ENCODE data around the gene ADISSP. TPM values are rescaled to one million over a fixed set of nuclear protein-coding genes. Genes with fewer than 3 reads are reported as not detected.

The ADISSP gene
- total and polyA plus RNA-seq, 9 donors, result 17.0 to 26.7 (median 25.0) TPM

DNA sequence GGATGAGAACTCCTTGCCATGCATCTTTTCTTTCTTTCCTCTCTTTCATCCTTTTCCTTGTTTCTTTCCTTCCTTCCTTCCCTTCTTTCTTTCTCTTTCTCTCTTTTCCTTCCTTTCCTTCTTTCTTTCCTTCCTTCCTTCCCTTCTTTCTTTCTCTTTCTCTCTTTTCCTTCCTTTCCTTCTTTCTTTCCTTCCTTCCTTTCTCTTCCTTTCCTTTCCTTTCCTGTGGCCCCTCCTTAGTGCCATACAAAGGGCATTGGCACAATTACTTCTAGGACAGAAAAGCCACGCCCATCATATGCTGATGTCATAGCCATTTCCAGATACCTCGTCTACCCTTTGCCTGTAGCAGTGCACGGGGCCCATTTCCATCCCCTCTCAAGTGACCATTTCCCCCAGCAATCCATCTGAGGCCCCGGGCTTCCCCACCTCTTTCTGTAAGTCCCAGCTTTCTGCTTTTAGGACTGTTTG lies 21.2 kb upstream of the ADISSP start:
- Histone ChIP-seq H3K27me3 (ENCODE audit: control insufficient read depth, insufficient read depth, low read length) (no peaks in the 10 kb centered on the region), H3K9me3 (replicated peaks; ENCODE audit: control insufficient read depth, low read depth, low read length) (no peaks in the 10 kb centered on the region), H3K27ac (ENCODE audit: low read length) (no peak overlapping the region), H3K4me3 (ENCODE audit: low read length) (no peak overlapping the region), H3K36me3 (ENCODE audit: control insufficient read depth, insufficient read depth, low read length) (peaks cover 12% of the 10 kb centered on the region), H3K4me1 (ENCODE audit: control insufficient read depth, insufficient read depth, low read length) (peaks cover 23% of the 10 kb centered on the region)
- peak; percentile 9 for DNase-seq
- WGBS (ENCODE audit: insufficient coverage), result 42% methylated on average over 4 of the region's 4 CpGs

- 58% methylated on average over 2 of the region's 5 CpGs for WGBS (ENCODE audit: insufficient coverage)
- peak; percentile 17 for DNase-seq
- no peak overlapping the region for H3K27ac ChIP-seq (ENCODE audit: low read length)
- H3K9me3 ChIP-seq (replicated peaks; ENCODE audit: control insufficient read depth, low read depth, low read length), result no peaks in the 10 kb centered on the region
- peaks cover 16% of the 10 kb centered on the region for H3K36me3 ChIP-seq (ENCODE audit: control insufficient read depth, insufficient read depth, low read length)
- H3K4me1 ChIP-seq (ENCODE audit: control insufficient read depth, insufficient read depth, low read length), result peaks cover 30% of the 10 kb centered on the region
- peak overlapping the region; percentile 36 for H3K4me3 ChIP-seq (ENCODE audit: low read length)
- H3K27me3 ChIP-seq (ENCODE audit: control insufficient read depth, insufficient read depth, low read length), result no peaks in the 10 kb centered on the region
These were observed 19.9 kb upstream of the ADISSP start for GRCh38 chr20:3787324-3788014.

DNA sequence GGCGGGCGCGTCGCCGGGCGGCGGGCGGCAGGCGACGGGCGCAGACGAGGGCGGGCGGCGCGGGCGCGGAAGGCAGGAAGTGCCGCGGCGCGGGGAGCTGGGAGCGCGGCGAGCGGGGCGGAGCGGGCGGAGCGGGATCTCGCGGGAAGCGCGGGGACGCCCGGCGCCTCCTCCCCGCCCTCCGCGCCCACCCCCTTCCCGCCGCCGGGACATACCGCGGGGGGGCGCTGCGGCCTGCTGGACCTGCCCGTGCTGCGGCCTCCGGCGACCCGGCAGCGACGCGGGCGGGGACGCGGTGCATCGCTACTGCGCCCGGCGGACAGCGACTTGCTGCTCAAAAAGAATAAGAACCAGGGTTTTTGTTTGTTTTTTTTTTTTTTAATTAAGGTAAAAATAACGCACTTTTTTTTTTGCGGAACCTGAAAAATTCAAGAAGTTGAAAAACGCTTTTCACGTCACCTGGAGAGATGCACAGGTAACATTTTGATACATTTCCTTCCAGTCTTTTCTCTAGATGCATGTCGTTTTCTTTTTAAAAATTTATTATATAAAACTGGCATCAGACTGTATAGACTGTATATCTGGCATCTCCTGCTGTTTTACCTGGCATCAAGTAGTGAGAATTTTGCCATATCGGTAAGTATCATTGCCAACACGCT lies 19.2 kb upstream of the ADISSP start, which contains the start of gene CENPB:
TSS of gene CENPB (minus strand) at position 76 of the 659 bp plus-strand sequence. CDS start 257 bp downstream, outside the sequence.
- Histone ChIP-seq H3K27me3 (ENCODE audit: control insufficient read depth, insufficient read depth, low read length) (no peaks in the 10 kb centered on the region), H3K4me3 (ENCODE audit: low read length) (peak within 1 kb of the TSS; percentile 73), H3K9me3 (replicated peaks; ENCODE audit: control insufficient read depth, low read depth, low read length) (no peaks in the 10 kb centered on the region), H3K4me1 (ENCODE audit: control insufficient read depth, insufficient read depth, low read length) (peaks cover 30% of the 10 kb centered on the region), H3K27ac (ENCODE audit: low read length) (peak within 1 kb of the TSS; percentile 72), H3K36me3 (ENCODE audit: control insufficient read depth, insufficient read depth, low read length) (peaks cover 17% of the 10 kb centered on the region)
- WGBS (ENCODE audit: insufficient coverage), result under 1% methylated on average over 59 of the region's 70 CpGs
- peak; percentile 95 for DNase-seq

GRCh38 chr20:3786126-3786484 lies 18.6 kb upstream of the ADISSP start:
- Histone ChIP-seq H3K27me3 (ENCODE audit: control insufficient read depth, insufficient read depth, low read length) (no peaks in the 10 kb centered on the region), H3K4me1 (ENCODE audit: control insufficient read depth, insufficient read depth, low read length) (peaks cover 35% of the 10 kb centered on the region), H3K4me3 (ENCODE audit: low read length) (peak overlapping the region; percentile 73), H3K36me3 (ENCODE audit: control insufficient read depth, insufficient read depth, low read length) (peaks cover 20% of the 10 kb centered on the region), H3K27ac (ENCODE audit: low read length) (peak overlapping the region; percentile 72), H3K9me3 (replicated peaks; ENCODE audit: control insufficient read depth, low read depth, low read length) (no peaks in the 10 kb centered on the region)
- peak; percentile 79 for DNase-seq
- WGBS (ENCODE audit: insufficient coverage), result under 1% methylated on average over 35 of the region's 35 CpGs

DNA sequence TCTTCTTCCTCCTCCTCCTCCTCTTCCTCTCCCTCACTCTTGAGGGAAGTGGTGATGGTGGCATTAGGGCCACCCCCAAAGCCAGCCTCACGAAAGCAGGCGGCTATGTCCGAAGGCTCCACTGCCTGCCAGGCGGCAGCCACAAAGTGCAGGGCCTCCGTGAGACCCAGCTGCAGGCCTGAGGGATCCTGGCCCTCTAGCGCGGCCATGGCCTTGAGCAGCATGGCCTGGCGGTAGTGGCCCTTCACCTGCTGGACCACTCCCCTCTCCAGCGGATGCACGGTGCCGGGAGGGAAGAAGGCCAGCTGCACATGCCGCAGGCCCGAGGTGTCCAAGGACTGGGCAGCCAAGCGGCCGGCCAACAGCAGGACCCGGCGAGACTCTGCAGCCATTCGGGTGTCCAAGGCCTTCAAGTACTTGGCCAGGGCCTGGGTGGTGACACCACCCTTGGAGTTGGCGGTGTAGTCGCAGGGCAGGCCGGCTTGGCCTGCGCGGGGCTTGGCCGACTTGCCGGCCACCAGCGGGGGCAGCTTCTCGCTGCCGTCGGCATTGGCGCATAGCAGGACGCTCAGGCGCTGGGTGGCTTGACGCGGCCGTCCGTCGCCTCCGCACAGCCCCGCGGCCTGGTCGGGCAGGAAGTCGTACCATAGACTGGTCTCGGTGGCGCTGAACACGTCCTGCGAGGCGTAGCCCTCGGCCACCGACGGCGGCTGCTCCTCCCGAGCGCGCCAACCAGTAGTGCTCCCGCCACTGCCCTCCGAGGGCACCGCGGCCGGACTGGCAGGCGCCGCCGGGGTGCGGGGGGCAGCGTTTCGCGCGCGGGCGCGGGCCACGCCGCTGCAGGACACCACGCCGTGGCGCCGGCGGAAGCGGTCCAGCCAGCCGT lies 17.9 kb upstream of the ADISSP start:
- DNase-seq, result peak; percentile 36
- Histone ChIP-seq H3K36me3 (ENCODE audit: control insufficient read depth, insufficient read depth, low read length) (peaks cover 20% of the 10 kb centered on the region), H3K27me3 (ENCODE audit: control insufficient read depth, insufficient read depth, low read length) (no peaks in the 10 kb centered on the region), H3K4me1 (ENCODE audit: control insufficient read depth, insufficient read depth, low read length) (peaks cover 39% of the 10 kb centered on the region), H3K27ac (ENCODE audit: low read length) (peak overlapping the region; percentile 72), H3K4me3 (ENCODE audit: low read length) (peak overlapping the region; percentile 73), H3K9me3 (replicated peaks; ENCODE audit: control insufficient read depth, low read depth, low read length) (no peaks in the 10 kb centered on the region)
- 22% methylated on average over 76 of the region's 79 CpGs for whole genome bisulfite sequencing (ENCODE audit: insufficient coverage)

GRCh38 chr20:3784863-3785239 lies 17.3 kb upstream of the ADISSP start:
- Histone ChIP-seq H3K4me1 (ENCODE audit: control insufficient read depth, insufficient read depth, low read length) (peaks cover 39% of the 10 kb centered on the region), H3K4me3 (ENCODE audit: low read length) (no peak overlapping the region)

GRCh38 chr20:3784216-3784853 lies 16.8 kb upstream of the ADISSP start:
- Histone ChIP-seq H3K27me3 (ENCODE audit: control insufficient read depth, insufficient read depth, low read length) (peaks cover 4% of the 10 kb centered on the region), H3K4me3 (ENCODE audit: low read length) (no peak overlapping the region), H3K9me3 (replicated peaks; ENCODE audit: control insufficient read depth, low read depth, low read length) (no peaks in the 10 kb centered on the region), H3K27ac (ENCODE audit: low read length) (no peak overlapping the region), H3K4me1 (ENCODE audit: control insufficient read depth, insufficient read depth, low read length) (peaks cover 39% of the 10 kb centered on the region), H3K36me3 (ENCODE audit: control insufficient read depth, insufficient read depth, low read length) (peaks cover 20% of the 10 kb centered on the region)
- WGBS (ENCODE audit: insufficient coverage), result 86% methylated on average over 16 of the region's 17 CpGs
- DNase-seq, result peak; percentile 34

More at GRCh38 chr20:3784863-3785239, 17.3 kb upstream of the ADISSP start:
- no peak overlapping the region for H3K27ac ChIP-seq (ENCODE audit: low read length)
- no peak for DNase-seq
- H3K27me3 ChIP-seq (ENCODE audit: control insufficient read depth, insufficient read depth, low read length), result no peaks in the 10 kb centered on the region
- 86% methylated on average over 6 of the region's 6 CpGs for WGBS (ENCODE audit: insufficient coverage)
- peaks cover 20% of the 10 kb centered on the region for H3K36me3 ChIP-seq (ENCODE audit: control insufficient read depth, insufficient read depth, low read length)
- no peaks in the 10 kb centered on the region for H3K9me3 ChIP-seq (replicated peaks; ENCODE audit: control insufficient read depth, low read depth, low read length)

DNA sequence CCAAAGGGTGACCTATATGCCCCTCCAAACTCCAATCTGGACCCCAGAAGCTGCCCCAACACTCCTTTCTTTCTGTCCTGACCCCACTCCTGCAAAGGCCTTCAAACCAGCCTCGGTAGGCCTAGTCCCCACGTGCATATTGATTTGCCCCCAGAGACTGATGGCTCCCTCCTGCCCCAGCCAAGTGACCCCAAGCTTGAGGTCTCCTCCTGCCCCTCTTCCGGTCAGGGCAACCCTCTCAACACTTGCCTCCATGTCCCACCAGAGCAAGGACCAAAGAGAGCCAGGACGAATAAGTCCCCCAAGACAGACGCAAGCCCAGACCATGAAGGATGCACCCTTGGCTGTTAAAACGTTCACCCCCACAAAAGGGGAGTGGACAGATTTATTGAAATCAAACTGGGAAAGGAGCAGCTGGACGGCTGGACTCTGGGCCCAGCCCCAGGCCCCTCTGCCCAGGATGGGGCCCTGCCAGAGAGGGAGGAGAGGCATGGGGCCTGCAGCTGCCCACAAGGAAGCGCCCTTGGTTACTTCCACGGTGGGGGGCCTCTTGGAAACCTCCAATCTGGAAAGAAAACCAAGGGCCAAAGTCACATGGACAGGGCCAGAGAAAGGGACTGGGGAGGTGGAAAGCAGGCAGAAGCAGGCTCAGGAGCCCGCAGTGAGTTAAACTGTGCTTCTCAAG lies 16.1 kb upstream of the ADISSP start:
- H3K4me3 ChIP-seq (ENCODE audit: low read length), result no peak overlapping the region
- H3K9me3 ChIP-seq (replicated peaks; ENCODE audit: control insufficient read depth, low read depth, low read length), result no peaks in the 10 kb centered on the region
- peaks cover 20% of the 10 kb centered on the region for H3K36me3 ChIP-seq (ENCODE audit: control insufficient read depth, insufficient read depth, low read length)
- peaks cover 39% of the 10 kb centered on the region for H3K4me1 ChIP-seq (ENCODE audit: control insufficient read depth, insufficient read depth, low read length)
- H3K27me3 ChIP-seq (ENCODE audit: control insufficient read depth, insufficient read depth, low read length), result peaks cover 11% of the 10 kb centered on the region
- DNase-seq, result peak; percentile 32
- H3K27ac ChIP-seq (ENCODE audit: low read length), result no peak overlapping the region
- WGBS (ENCODE audit: insufficient coverage), result 61% methylated on average over 7 of the region's 10 CpGs

- peak; percentile 15 for DNase-seq
- Histone ChIP-seq H3K27me3 (ENCODE audit: control insufficient read depth, insufficient read depth, low read length) (peaks cover 17% of the 10 kb centered on the region), H3K4me3 (ENCODE audit: low read length) (no peak overlapping the region), H3K27ac (ENCODE audit: low read length) (no peak overlapping the region), H3K36me3 (ENCODE audit: control insufficient read depth, insufficient read depth, low read length) (peaks cover 20% of the 10 kb centered on the region), H3K4me1 (ENCODE audit: control insufficient read depth, insufficient read depth, low read length) (peaks cover 44% of the 10 kb centered on the region), H3K9me3 (replicated peaks; ENCODE audit: control insufficient read depth, low read depth, low read length) (no peaks in the 10 kb centered on the region)
- 65% methylated on average over 2 of the region's 2 CpGs for WGBS (ENCODE audit: insufficient coverage)
These were observed 15.5 kb upstream of the ADISSP start for GRCh38 chr20:3783068-3783489.
